AG09309 (cell line): ENCODE measurements around the gene TRPV3.

ENCODE experiments used
- DNase-seq: peaks from one replicate; pipeline ENCODE4 v3.0.0-alpha.2; 2010; ENCODE audit warnings: low read depth
- H3K4me3 ChIP-seq: 2 replicates; pipeline ENCODE4 v1.5.1; 2011; ENCODE audit warnings: mild to moderate bottlenecking, low read depth, low read length, moderate library complexity; ENCODE audit not compliant: control insufficient read depth
- CTCF ChIP-seq: IDR thresholded peaks from 2 replicates; pipeline ENCODE4 v1.5.1; 2011; ENCODE audit warnings: mild to moderate bottlenecking, low read depth, low read length, inconsistent platforms; ENCODE audit not compliant: insufficient read depth, control insufficient read depth; ENCODE audit errors: missing control alignments

TRPV3 gene

GRCh38 chr17:3542410-3543088, 15.1 kb downstream of the TRPV3 start:
- H3K4me3 ChIP-seq: no peak overlapping the region
- TF ChIP-seq CTCF: no peak
- no peak for DNase-seq

- DNase-seq: no peak
- no peak overlapping the region for H3K4me3 ChIP-seq
- no peak for TF ChIP-seq CTCF
Measured at GRCh38 chr17:3539881-3540540, 17.6 kb downstream of the TRPV3 start.

GRCh38 chr17:3536716-3537115, 20.9 kb downstream of the TRPV3 start:
- no peak overlapping the region for H3K4me3 ChIP-seq
- no peak for TF ChIP-seq CTCF
- DNase-seq: no peak

GRCh38 chr17:3535253-3535995, 22.2 kb downstream of the TRPV3 start:
- no peak for DNase-seq
- H3K4me3 ChIP-seq: peak overlapping the region; percentile 39
- peak; percentile 62 for TF ChIP-seq CTCF

GRCh38 chr17:3534881-3535252, 22.7 kb downstream of the TRPV3 start:
- no peak overlapping the region; the same call in 1 of the 2 replicates for H3K4me3 ChIP-seq
- no peak for DNase-seq
- TF ChIP-seq CTCF: no peak

GRCh38 chr17:3533752-3534151, 23.9 kb downstream of the TRPV3 start:
- no peak for DNase-seq
- no peak overlapping the region for H3K4me3 ChIP-seq
- no peak for TF ChIP-seq CTCF
